GM21786 (cell line): ENCODE results near the gene ADAMTS2.

Source experiments
- ATAC-seq: cut with Tn5 transposase; IDR thresholded peaks from one replicate; pipeline ENCODE4 v1.9.1; 2021; ENCODE audit not compliant: unreplicated experiment

The ADAMTS2 gene

GRCh38 chr5:179313849-179314521, 31.3 kb downstream of the ADAMTS2 start:
- no peak for ATAC-seq

GRCh38 chr5:179312557-179313235, 32.6 kb downstream of the ADAMTS2 start:
- no peak for ATAC-seq

- no peak for ATAC-seq
These were observed 33.7 kb downstream of the ADAMTS2 start for GRCh38 chr5:179311581-179311980.

GRCh38 chr5:179311091-179311470, 34.2 kb downstream of the ADAMTS2 start:
- no peak for ATAC-seq

- no peak for ATAC-seq
These were observed 34.7 kb downstream of the ADAMTS2 start for GRCh38 chr5:179310439-179311090.

- no peak for ATAC-seq
These were observed 35.4 kb downstream of the ADAMTS2 start for GRCh38 chr5:179309751-179310320.

- ATAC-seq = no peak
These were observed 35.9 kb downstream of the ADAMTS2 start for GRCh38 chr5:179309383-179309670.

GRCh38 chr5:179308563-179309382, 36.5 kb downstream of the ADAMTS2 start:
- no peak for ATAC-seq

GRCh38 chr5:179307931-179308471, 37.3 kb downstream of the ADAMTS2 start:
- ATAC-seq = no peak

- no peak for ATAC-seq
These were observed 38.1 kb downstream of the ADAMTS2 start for GRCh38 chr5:179307013-179307800.

GRCh38 chr5:179306191-179307012, 38.9 kb downstream of the ADAMTS2 start:
- ATAC-seq = no peak

GRCh38 chr5:179304871-179305270, 40.4 kb downstream of the ADAMTS2 start:
- ATAC-seq = no peak

GRCh38 chr5:179304466-179304865, 40.8 kb downstream of the ADAMTS2 start:
- no peak for ATAC-seq

- ATAC-seq = no peak
These were observed 41.6 kb downstream of the ADAMTS2 start for GRCh38 chr5:179303451-179304200.

- no peak for ATAC-seq
These were observed 42.6 kb downstream of the ADAMTS2 start for GRCh38 chr5:179302499-179303185.

- no peak for ATAC-seq
These were observed 43.5 kb downstream of the ADAMTS2 start for GRCh38 chr5:179301796-179302195.

- ATAC-seq = no peak
These were observed 43.9 kb downstream of the ADAMTS2 start for GRCh38 chr5:179301376-179301775.

GRCh38 chr5:179300581-179301180, 44.6 kb downstream of the ADAMTS2 start:
- no peak for ATAC-seq
